GM13976 (cell line): ENCODE measurements around the gene HMOX1.
"Not testable (repeated sequence)": the region's sequence is repeated elsewhere in the genome, so short reads cannot be mapped to it uniquely, and the experiment has no call there.

Experiments
- DNase-seq: peaks from one replicate; pipeline ENCODE4 v3.0.0; 2012; ENCODE audit warnings: low spot score
- CTCF ChIP-seq: IDR thresholded peaks from 2 replicates; pipeline ENCODE4 v1.5.1; 2012; ENCODE audit warnings: borderline replicate concordance, mild to moderate bottlenecking; ENCODE audit not compliant: insufficient read depth; ENCODE audit errors: extremely low read depth, missing control alignments, control extremely low read depth
- in situ Hi-C: fragments of 300-500 bp; cut with MboI; formaldehyde crosslinking; loops from one replicate; pipeline ENCODE4 v1.12.0; 2022; ENCODE audit warnings: low sequenced_read_pairs, mixed read lengths, inconsistent platforms; ENCODE audit not compliant: unreplicated experiment

Gene HMOX1

GRCh38 chr22:35437049-35437448, 56.2 kb downstream of the HMOX1 start:
- no peak for TF ChIP-seq CTCF
- no peak for DNase-seq
- in situ Hi-C loops, result no loop called here

- in situ Hi-C loops, DNase-seq: not testable (repeated sequence)
Measured at GRCh38 chr22:35438673-35439364, 57.9 kb downstream of the HMOX1 start.

GRCh38 chr22:35439365-35439717, 58.4 kb downstream of the HMOX1 start:
- TF ChIP-seq CTCF, result no peak
- in situ Hi-C loops, result no loop called here
- no peak for DNase-seq

GRCh38 chr22:35440129-35440528, 59.2 kb downstream of the HMOX1 start:
- in situ Hi-C loops, result no loop called here
- DNase-seq, result no peak
- no peak for TF ChIP-seq CTCF

- TF ChIP-seq CTCF, result no peak
- in situ Hi-C loops, result no loop called here
- DNase-seq, result no peak
Measured at GRCh38 chr22:35441489-35442100, 60.7 kb downstream of the HMOX1 start.

- no peak for TF ChIP-seq CTCF
- DNase-seq, result no peak
- in situ Hi-C loops, result no loop called here
Measured at GRCh38 chr22:35442471-35442870, 61.6 kb downstream of the HMOX1 start.

- in situ Hi-C loops, result no loop called here
- TF ChIP-seq CTCF, result no peak
- no peak for DNase-seq
Measured at GRCh38 chr22:35443338-35443737, 62.4 kb downstream of the HMOX1 start.
